GM19025 (cell line): ENCODE results near the gene PDXDC1.
"Not testable (repeated sequence)": the region's sequence is repeated elsewhere in the genome, so short reads cannot be mapped to it uniquely, and the experiment has no call there.

Source experiments
- ATAC-seq: cut with Tn5 transposase; IDR thresholded peaks from one replicate; pipeline ENCODE4 v1.9.1; 2021; ENCODE audit warnings: mild to moderate bottlenecking, low read depth, moderate library complexity; ENCODE audit not compliant: unreplicated experiment

PDXDC1 gene

GRCh38 chr16:15146264-15146662 is 171.4 kb downstream of the PDXDC1 start:
- ATAC-seq, result not testable (repeated sequence)

- not testable (repeated sequence) for ATAC-seq
These were observed 174.0 kb downstream of the PDXDC1 start for GRCh38 chr16:15148831-15149230.

- ATAC-seq, result not testable (repeated sequence)
These were observed 174.4 kb downstream of the PDXDC1 start for GRCh38 chr16:15149260-15149659.

- ATAC-seq, result not testable (repeated sequence)
These were observed 179.2 kb downstream of the PDXDC1 start for GRCh38 chr16:15154005-15154404.

GRCh38 chr16:15154650-15155562 is 180.1 kb downstream of the PDXDC1 start:
- ATAC-seq, result peak; percentile 85

GRCh38 chr16:15157644-15158043 is 182.8 kb downstream of the PDXDC1 start:
- ATAC-seq, result not testable (repeated sequence)

- ATAC-seq, result not testable (repeated sequence)
These were observed 184.8 kb downstream of the PDXDC1 start for GRCh38 chr16:15159671-15160070.

GRCh38 chr16:15160571-15160970 is 185.7 kb downstream of the PDXDC1 start:
- ATAC-seq, result not testable (repeated sequence)

- not testable (repeated sequence) for ATAC-seq
These were observed 188.2 kb downstream of the PDXDC1 start for GRCh38 chr16:15163055-15163454.

- not testable (repeated sequence) for ATAC-seq
These were observed 191.4 kb downstream of the PDXDC1 start for GRCh38 chr16:15166177-15166576.

GRCh38 chr16:15168303-15168702 is 193.5 kb downstream of the PDXDC1 start:
- ATAC-seq, result not testable (repeated sequence)

GRCh38 chr16:15168953-15169652 is 194.3 kb downstream of the PDXDC1 start:
- not testable (repeated sequence) for ATAC-seq

- ATAC-seq, result not testable (repeated sequence)
These were observed 205.1 kb downstream of the PDXDC1 start for GRCh38 chr16:15179909-15180308.

GRCh38 chr16:15180946-15181345 is 206.1 kb downstream of the PDXDC1 start:
- not testable (repeated sequence) for ATAC-seq

- ATAC-seq, result not testable (repeated sequence)
These were observed 209.2 kb downstream of the PDXDC1 start for GRCh38 chr16:15184000-15184399.
